OCI-LY1 (cell line): Measurements from ENCODE around the gene PLCG1.

ENCODE experiments used
- H2AFZ ChIP-seq: fragments of 200-600 bp; sonication (generic), shearing (Covaris generic); 2 replicates; pipeline ENCODE4 v1.6.0; 2014; ENCODE audit warnings: antibody characterized with exemption, mild to moderate bottlenecking, low read length
- H3F3A ChIP-seq: fragments of 200-600 bp; sonication (generic), shearing (Covaris generic); 2 replicates; pipeline ENCODE4 v1.6.0; 2014; ENCODE audit warnings: mild to moderate bottlenecking, antibody characterized with exemption, low read length, moderate library complexity; ENCODE audit not compliant: insufficient read depth
- H3K27ac ChIP-seq: fragments of 200-600 bp; sonication (generic); 2 replicates; pipeline ENCODE4 v1.5.1; 2014; ENCODE audit warnings: low read length, mixed run types, mild to moderate bottlenecking, low read depth; ENCODE audit not compliant: poor library complexity, severe bottlenecking
- H3K27me3 ChIP-seq: fragments of 200-600 bp; sonication (generic); 2 replicates; pipeline ENCODE4 v1.6.0; 2014; ENCODE audit warnings: antibody characterized with exemption, mild to moderate bottlenecking, low read length, moderate library complexity; ENCODE audit not compliant: insufficient read depth
- H3K36me3 ChIP-seq: fragments of 200-600 bp; sonication (generic); 2 replicates; pipeline ENCODE4 v1.6.1; 2014; ENCODE audit warnings: mild to moderate bottlenecking, antibody characterized with exemption, low read length, moderate library complexity, mixed read lengths; ENCODE audit not compliant: insufficient read depth
- H3K4me1 ChIP-seq: fragments of 200-600 bp; sonication (generic); 2 replicates; pipeline ENCODE4 v1.5.1; 2014; ENCODE audit warnings: mild to moderate bottlenecking, low read length, moderate library complexity; ENCODE audit not compliant: insufficient read depth, severe bottlenecking
- H3K4me2 ChIP-seq: fragments of 200-600 bp; sonication (generic), shearing (Covaris generic); 2 replicates; pipeline ENCODE4 v1.6.1; 2014; ENCODE audit warnings: low read length
- H3K4me3 ChIP-seq: fragments of 200-600 bp; sonication (generic); 2 replicates; pipeline ENCODE4 v1.5.1; 2014; ENCODE audit warnings: low read length, low read depth, mild to moderate bottlenecking, mixed read lengths; ENCODE audit not compliant: poor library complexity, severe bottlenecking
- H3K79me2 ChIP-seq: fragments of 200-600 bp; shearing (Covaris generic); 2 replicates; pipeline ENCODE4 v1.6.1; 2016; ENCODE audit warnings: mixed run types, low read length, mixed read lengths; ENCODE audit not compliant: insufficient read depth
- H3K9ac ChIP-seq: fragments of 200-600 bp; sonication (generic), shearing (Covaris generic); 2 replicates; pipeline ENCODE4 v1.6.1; 2014; ENCODE audit warnings: mild to moderate bottlenecking, low read length, mixed read lengths
- H3K9me2 ChIP-seq: fragments of 200-600 bp; sonication (generic), shearing (Covaris generic); 2 replicates; pipeline ENCODE4 v1.6.1; 2014; ENCODE audit warnings: low read depth, mild to moderate bottlenecking, low read length, mixed read lengths
- H3K9me3 ChIP-seq: fragments of 200-600 bp; shearing (Covaris generic); 2 replicates; pipeline ENCODE4 v1.6.1; 2014; ENCODE audit warnings: low read length, mixed read lengths
- H4K20me1 ChIP-seq: fragments of 200-600 bp; sonication (generic), shearing (Covaris generic); 2 replicates; pipeline ENCODE4 v1.6.0; 2016; ENCODE audit warnings: mild to moderate bottlenecking, low read length; ENCODE audit not compliant: insufficient read depth
- EZH2 ChIP-seq: fragments of 200-600 bp; sonication (generic), shearing (Covaris generic); IDR thresholded peaks from 2 replicates; pipeline ENCODE4 v1.8.0; 2017; ENCODE audit warnings: borderline replicate concordance, mixed run types, mild to moderate bottlenecking, antibody characterized with exemption, low read length, moderate library complexity, mixed read lengths
- TF ChIP-seq, protein P1 (sequence below): fragments of 200-600 bp; sonication (generic), shearing (Covaris generic); IDR thresholded peaks from 2 replicates; pipeline ENCODE4 v1.5.1; 2017; ENCODE audit warnings: mild to moderate bottlenecking, antibody characterized with exemption, low read length, moderate library complexity, mixed read lengths

Gene PLCG1

DNA sequence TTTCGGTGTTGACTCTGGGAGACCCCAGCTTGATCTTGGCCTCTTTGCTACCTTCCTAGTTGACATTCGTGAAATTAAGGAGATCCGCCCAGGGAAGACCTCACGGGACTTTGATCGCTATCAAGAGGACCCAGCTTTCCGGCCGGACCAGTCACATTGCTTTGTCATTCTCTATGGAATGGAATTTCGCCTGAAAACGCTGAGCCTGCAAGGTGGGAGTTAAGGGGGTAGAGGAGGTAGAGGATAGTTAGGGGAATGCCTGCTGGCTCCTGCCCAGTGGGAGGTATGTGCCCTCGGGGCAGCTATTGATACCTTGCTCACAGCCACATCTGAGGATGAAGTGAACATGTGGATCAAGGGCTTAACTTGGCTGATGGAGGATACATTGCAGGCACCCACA lies 22.2 kb downstream of the PLCG1 start:
- Histone ChIP-seq H3K4me2 (no peak overlapping the region), H3K79me2 (peaks cover 10% of the 10 kb centered on the region; the same call in 1 of the 2 replicates), H3K27me3 (no peaks in the 10 kb centered on the region), H2AFZ (no peak overlapping the region), H3K9me2 (no peaks in the 10 kb centered on the region), H3K4me3 (no peak overlapping the region), H3K4me1 (peaks cover 21% of the 10 kb centered on the region), H3K27ac (no peak overlapping the region), H4K20me1 (0 out of 2 replicates have a peak, but pooled peaks cover 3% of the 10 kb centered on the region), H3F3A (no peaks in the 10 kb centered on the region), H3K36me3 (peaks cover 46% of the 10 kb centered on the region), H3K9ac (no peak overlapping the region), H3K9me3 (no peaks in the 10 kb centered on the region)
- TF ChIP-seq EZH2, result no peak
- TF ChIP-seq, protein P1, sequence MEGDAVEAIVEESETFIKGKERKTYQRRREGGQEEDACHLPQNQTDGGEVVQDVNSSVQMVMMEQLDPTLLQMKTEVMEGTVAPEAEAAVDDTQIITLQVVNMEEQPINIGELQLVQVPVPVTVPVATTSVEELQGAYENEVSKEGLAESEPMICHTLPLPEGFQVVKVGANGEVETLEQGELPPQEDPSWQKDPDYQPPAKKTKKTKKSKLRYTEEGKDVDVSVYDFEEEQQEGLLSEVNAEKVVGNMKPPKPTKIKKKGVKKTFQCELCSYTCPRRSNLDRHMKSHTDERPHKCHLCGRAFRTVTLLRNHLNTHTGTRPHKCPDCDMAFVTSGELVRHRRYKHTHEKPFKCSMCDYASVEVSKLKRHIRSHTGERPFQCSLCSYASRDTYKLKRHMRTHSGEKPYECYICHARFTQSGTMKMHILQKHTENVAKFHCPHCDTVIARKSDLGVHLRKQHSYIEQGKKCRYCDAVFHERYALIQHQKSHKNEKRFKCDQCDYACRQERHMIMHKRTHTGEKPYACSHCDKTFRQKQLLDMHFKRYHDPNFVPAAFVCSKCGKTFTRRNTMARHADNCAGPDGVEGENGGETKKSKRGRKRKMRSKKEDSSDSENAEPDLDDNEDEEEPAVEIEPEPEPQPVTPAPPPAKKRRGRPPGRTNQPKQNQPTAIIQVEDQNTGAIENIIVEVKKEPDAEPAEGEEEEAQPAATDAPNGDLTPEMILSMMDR, result no peak

DNA sequence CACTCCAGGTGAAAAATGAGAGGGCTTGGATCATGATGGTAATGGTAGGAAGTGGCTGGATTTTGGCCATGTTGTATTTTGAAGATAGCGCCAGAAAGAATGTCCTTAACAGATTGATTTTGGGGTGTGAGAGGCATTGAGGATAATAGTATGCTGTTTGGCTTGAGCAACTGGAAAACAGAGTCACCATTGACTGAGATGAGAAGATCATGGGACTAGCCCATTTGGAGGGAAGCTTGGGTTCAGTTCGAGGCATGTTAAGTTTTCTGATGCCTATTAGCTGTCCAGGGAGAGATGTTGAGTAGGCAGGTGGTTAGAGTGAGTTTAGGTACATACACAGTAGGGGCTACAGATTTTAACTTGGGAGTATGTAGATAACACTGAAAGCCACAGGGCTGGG lies 23.3 kb downstream of the PLCG1 start:
- no peak for TF ChIP-seq EZH2
- TF ChIP-seq, protein P1, result no peak
- Histone ChIP-seq H3K27ac (no peak overlapping the region), H3K4me1 (peaks cover 18% of the 10 kb centered on the region), H3K9ac (no peak overlapping the region), H3K27me3 (no peaks in the 10 kb centered on the region), H3K9me2 (no peaks in the 10 kb centered on the region), H3K36me3 (peaks cover 57% of the 10 kb centered on the region), H3K79me2 (peaks cover 10% of the 10 kb centered on the region; the same call in 1 of the 2 replicates), H3K4me3 (no peak overlapping the region), H2AFZ (no peak overlapping the region), H4K20me1 (0 out of 2 replicates have a peak, but pooled peaks cover 3% of the 10 kb centered on the region), H3F3A (no peaks in the 10 kb centered on the region), H3K9me3 (no peaks in the 10 kb centered on the region), H3K4me2 (no peak overlapping the region)

DNA sequence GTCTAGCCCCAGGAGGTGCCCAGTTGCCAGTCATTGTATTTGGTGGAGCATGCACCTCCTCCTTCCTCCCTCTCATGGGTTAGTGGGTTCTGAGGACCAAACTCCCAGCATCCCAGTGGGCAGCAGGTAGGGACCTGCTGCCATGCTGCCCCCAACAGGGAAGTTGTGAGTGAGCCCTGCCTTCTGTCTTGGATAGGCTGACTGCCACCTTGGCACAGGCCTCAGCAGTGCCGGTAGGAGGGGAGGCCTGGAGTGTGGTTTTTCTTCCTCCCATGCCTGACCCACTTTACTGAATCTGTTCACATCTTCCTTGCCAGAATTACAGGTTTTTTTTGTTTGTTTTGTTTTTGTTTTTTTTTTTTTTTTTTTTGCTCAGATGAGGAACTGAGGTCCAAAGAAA lies 24.5 kb downstream of the PLCG1 start:
- Histone ChIP-seq H3F3A (no peaks in the 10 kb centered on the region), H3K9me3 (no peaks in the 10 kb centered on the region), H3K4me2 (no peak overlapping the region), H2AFZ (no peak overlapping the region), H3K79me2 (peaks cover 10% of the 10 kb centered on the region; the same call in 1 of the 2 replicates), H3K9ac (no peak overlapping the region), H3K27ac (no peak overlapping the region), H3K4me1 (peaks cover 13% of the 10 kb centered on the region), H3K9me2 (no peaks in the 10 kb centered on the region), H3K36me3 (peaks cover 69% of the 10 kb centered on the region), H3K27me3 (no peaks in the 10 kb centered on the region), H4K20me1 (0 out of 2 replicates have a peak, but pooled peaks cover 3% of the 10 kb centered on the region), H3K4me3 (no peak overlapping the region)
- no peak for TF ChIP-seq EZH2
- TF ChIP-seq, protein P1, result no peak
